ENCODE results near the gene VPS8. TPM values are rescaled to one million over a fixed set of nuclear protein-coding genes. Genes with fewer than 3 reads are reported as not detected.

VPS8 gene
- total and polyA plus RNA-seq, 2 of the 8 experiments (the other 6 are each of a cell fraction or from before 2014, with no cell fraction given), result 13.0 to 41.0 TPM

DNA sequence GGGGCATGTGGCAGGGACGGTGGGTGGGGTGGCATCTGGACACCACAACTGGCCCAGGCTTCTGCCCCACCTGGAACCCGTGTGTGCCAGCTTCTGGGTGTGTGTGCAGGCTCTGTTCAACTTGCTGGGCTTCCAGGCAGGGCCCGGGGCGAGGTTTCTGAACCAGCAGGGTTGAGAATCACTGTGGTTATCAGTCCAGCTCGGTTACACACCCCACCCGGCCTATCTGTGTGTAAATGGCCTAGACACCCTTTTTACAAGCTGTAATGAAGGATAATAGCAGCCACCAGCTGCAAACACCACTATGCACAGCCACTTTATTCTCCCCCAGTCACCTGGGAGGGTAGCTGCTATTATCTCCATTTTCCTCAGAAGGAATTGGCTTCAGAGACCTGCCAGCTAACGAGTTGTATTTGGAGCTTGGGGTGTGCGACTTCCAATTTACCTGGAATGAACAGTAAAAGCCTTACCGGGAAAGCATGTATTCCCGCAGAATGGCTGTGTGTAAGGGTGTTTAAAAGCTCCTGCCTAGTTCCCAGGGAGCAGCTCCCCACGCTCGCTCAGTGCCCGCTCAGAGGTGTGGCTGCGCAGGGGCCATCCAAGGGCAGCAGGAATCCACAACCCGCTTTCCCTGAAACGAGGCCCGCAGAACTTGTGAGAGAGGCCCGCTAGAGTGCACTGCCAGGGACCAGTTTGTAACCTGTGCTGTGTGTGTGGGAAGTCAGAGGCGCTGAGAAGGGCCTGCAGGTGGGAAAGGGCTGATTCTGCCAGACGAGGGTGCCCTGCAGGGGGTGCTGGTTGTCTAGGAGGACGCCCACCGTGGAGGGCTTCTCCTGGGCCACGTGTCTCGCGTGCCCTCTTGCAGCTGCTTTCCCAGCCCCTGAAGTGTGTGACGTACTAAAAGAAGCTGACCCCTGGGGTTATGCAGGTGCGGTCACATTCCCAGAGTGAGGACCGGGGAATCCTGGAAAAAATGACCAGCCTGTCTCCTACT is 257.4 kb downstream of the VPS8 start:
- no peak overlapping the region for H4K91ac ChIP-seq (replicated peaks; ENCODE audit: insufficient read length, low read length)
- H3K18ac ChIP-seq (ENCODE audit: extremely low read depth, low read length), result no peak overlapping the region
- FAIRE-seq (peak; percentile 55), DNase-seq (ENCODE audit: low read depth in 1 of 2, low spot score in 2 of 2) (peak; percentile 60 to 86)
- 64% methylated on average over 23 of the region's 28 CpGs; no CpG with 5 or more reads in 1 of the 2 experiments for whole genome bisulfite sequencing, 2 experiments (ENCODE audit: extremely low coverage in 1 of 2, insufficient coverage in 1 of 2, insufficient read length in 1 of 2, insufficient replicate concordance in 2 of 2, low coverage in 1 of 2, low lambda C conversion rate in 2 of 2, missing lambda C conversion rate in 1 of 2)
- no peak overlapping the region for H3K9ac ChIP-seq (replicated peaks in 1 of 4; ENCODE audit: extremely low read depth in 1 of 4, low read depth in 3 of 4, low read length in 3 of 4)
- H2BK120ac ChIP-seq (replicated peaks; ENCODE audit: low read depth, low read length), result no peak overlapping the region
- no peaks in the 10 kb centered on the region for H3K27me3 ChIP-seq (replicated peaks in 1 of 4; ENCODE audit: control insufficient read depth in 3 of 4, extremely low read depth in 1 of 4, insufficient read depth in 3 of 4, low read length in 3 of 4)
- ChIA-PET CTCF (ENCODE audit: partially characterized antibody) (interaction anchor here (0.6 to 10.4 kb wide), 23 partner anchors 9 to 257 kb away, joined by 3 to 97 read pairs (median 4); no protein-coding TSS in a partner anchor), POLR2A (ENCODE audit: partially characterized antibody) (interaction anchor here (0.8 kb wide), 1 partner anchor 28 kb away, joined by 3 read pairs; no protein-coding TSS in a partner anchor)
- H3K79me2 ChIP-seq (ENCODE audit: control insufficient read depth in 1 of 2, insufficient read depth in 2 of 2, low read length in 2 of 2), result no peaks in the 10 kb centered on the region
- H3K23ac ChIP-seq (ENCODE audit: insufficient read length), result no peak overlapping the region
- H3K27ac ChIP-seq (ENCODE audit: low read depth, low read length), result no peak overlapping the region
- no peak overlapping the region for H3K4me3 ChIP-seq (ENCODE audit: extremely low read depth in 1 of 4, insufficient read depth in 2 of 4, low read depth in 3 of 4, low read length in 4 of 4)
- no peaks in the 10 kb centered on the region for H3K9me3 ChIP-seq (ENCODE audit: insufficient read depth in 2 of 2, low read depth in 1 of 2, low read length in 1 of 2)
- no peak overlapping the region for H3K56ac ChIP-seq (replicated peaks; ENCODE audit: insufficient read length, low read depth, low read length)
- no peak overlapping the region for H3K4ac ChIP-seq (replicated peaks; ENCODE audit: insufficient read length, low read depth, low read length)
- no peak overlapping the region for H2BK15ac ChIP-seq (ENCODE audit: low read length)
- H3K23me2 ChIP-seq (ENCODE audit: low read depth, low read length), result no peaks in the 10 kb centered on the region
- no peak overlapping the region for H4K8ac ChIP-seq (ENCODE audit: extremely low read depth, insufficient read depth, low read length)
- peaks cover 0 to 12% (median 6%) of the 10 kb centered on the region in 4 experiments; a peak in 6 of 7 replicates for H3K4me1 ChIP-seq (replicated peaks in 1 of 4; ENCODE audit: control insufficient read depth in 3 of 4, insufficient read depth in 4 of 4, low read length in 3 of 4)
- 0 out of 2 replicates have a peak overlapping the region, but pooled peaks have one; percentile 71 for H2BK12ac ChIP-seq (ENCODE audit: low read depth, low read length)
- no peak overlapping the region for H2BK20ac ChIP-seq (ENCODE audit: low read length)
- no peak overlapping the region for H2BK5ac ChIP-seq (ENCODE audit: low read depth, low read length)
- H3K4me2 ChIP-seq (ENCODE audit: insufficient read depth in 1 of 2, low read depth in 2 of 2, low read length in 2 of 2), result 0 out of 4 replicates have a peak overlapping the region, but pooled peaks of 1 of the 2 experiments have one; percentile 1
- H4K20me1 ChIP-seq (replicated peaks in 1 of 2; ENCODE audit: control insufficient read depth in 1 of 2, insufficient read depth in 2 of 2, low read length in 2 of 2), result no peaks in the 10 kb centered on the region
- no peak overlapping the region for H4K5ac ChIP-seq (ENCODE audit: insufficient read length, low read depth, low read length)
- H3K14ac ChIP-seq (ENCODE audit: insufficient read length), result no peak overlapping the region
- H2AFZ ChIP-seq (ENCODE audit: low read length), result peak overlapping the region; percentile 39
- no peaks in the 10 kb centered on the region for H3K36me3 ChIP-seq (ENCODE audit: control insufficient read depth in 2 of 4, insufficient read depth in 4 of 4, low read length in 3 of 4)
- no peak overlapping the region for H2AK5ac ChIP-seq (ENCODE audit: low read depth, low read length)
- H3K79me1 ChIP-seq (ENCODE audit: low read depth, low read length), result no peaks in the 10 kb centered on the region
- TF ChIP-seq RAD21 (IDR thresholded peaks at IDR 0.05 in 1 of 2, conservative IDR thresholded peaks at IDR 0.05 in 1 of 2; ENCODE audit: low read depth in 2 of 2, low read length in 2 of 2) (peak; percentile 62 to 75), EZH2 (IDR thresholded peaks at IDR 0.05; ENCODE audit: low read depth, low read length, severe bottlenecking) (no peak), RFX5 (IDR thresholded peaks at IDR 0.05; ENCODE audit: borderline replicate concordance, low read depth, low read length) (no peak)
- TF ChIP-seq, protein P1, sequence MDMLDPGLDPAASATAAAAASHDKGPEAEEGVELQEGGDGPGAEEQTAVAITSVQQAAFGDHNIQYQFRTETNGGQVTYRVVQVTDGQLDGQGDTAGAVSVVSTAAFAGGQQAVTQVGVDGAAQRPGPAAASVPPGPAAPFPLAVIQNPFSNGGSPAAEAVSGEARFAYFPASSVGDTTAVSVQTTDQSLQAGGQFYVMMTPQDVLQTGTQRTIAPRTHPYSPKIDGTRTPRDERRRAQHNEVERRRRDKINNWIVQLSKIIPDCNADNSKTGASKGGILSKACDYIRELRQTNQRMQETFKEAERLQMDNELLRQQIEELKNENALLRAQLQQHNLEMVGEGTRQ (IDR thresholded peaks at IDR 0.05; ENCODE audit: low read length), result peak; percentile 56; the same call in 1 of the 2 replicates
- TF ChIP-seq, protein P2, sequence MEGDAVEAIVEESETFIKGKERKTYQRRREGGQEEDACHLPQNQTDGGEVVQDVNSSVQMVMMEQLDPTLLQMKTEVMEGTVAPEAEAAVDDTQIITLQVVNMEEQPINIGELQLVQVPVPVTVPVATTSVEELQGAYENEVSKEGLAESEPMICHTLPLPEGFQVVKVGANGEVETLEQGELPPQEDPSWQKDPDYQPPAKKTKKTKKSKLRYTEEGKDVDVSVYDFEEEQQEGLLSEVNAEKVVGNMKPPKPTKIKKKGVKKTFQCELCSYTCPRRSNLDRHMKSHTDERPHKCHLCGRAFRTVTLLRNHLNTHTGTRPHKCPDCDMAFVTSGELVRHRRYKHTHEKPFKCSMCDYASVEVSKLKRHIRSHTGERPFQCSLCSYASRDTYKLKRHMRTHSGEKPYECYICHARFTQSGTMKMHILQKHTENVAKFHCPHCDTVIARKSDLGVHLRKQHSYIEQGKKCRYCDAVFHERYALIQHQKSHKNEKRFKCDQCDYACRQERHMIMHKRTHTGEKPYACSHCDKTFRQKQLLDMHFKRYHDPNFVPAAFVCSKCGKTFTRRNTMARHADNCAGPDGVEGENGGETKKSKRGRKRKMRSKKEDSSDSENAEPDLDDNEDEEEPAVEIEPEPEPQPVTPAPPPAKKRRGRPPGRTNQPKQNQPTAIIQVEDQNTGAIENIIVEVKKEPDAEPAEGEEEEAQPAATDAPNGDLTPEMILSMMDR (IDR thresholded peaks at IDR 0.05; ENCODE audit: control extremely low read depth in 1 of 3, insufficient read depth in 1 of 3, low read depth in 1 of 3, low read length in 3 of 3), result peak; percentile 62 to 75 (median 65)
